OCI-LY3 (cell line): ENCODE results near the gene SIL1.

Experiments
- EZH2phosphoT487 ChIP-seq: fragments of 200-600 bp; shearing (Covaris generic); IDR thresholded peaks from 2 replicates; pipeline ENCODE4 v1.6.1; 2018; ENCODE audit warnings: antibody characterized with exemption, mixed run types, low read depth
- TF ChIP-seq, protein P1 (sequence below): fragments of 200-600, 300-600 bp; sonication (generic); IDR thresholded peaks from 2 replicates; pipeline ENCODE4 v1.5.1; 2014; ENCODE audit warnings: antibody characterized with exemption, low read length, low read depth

DNA sequence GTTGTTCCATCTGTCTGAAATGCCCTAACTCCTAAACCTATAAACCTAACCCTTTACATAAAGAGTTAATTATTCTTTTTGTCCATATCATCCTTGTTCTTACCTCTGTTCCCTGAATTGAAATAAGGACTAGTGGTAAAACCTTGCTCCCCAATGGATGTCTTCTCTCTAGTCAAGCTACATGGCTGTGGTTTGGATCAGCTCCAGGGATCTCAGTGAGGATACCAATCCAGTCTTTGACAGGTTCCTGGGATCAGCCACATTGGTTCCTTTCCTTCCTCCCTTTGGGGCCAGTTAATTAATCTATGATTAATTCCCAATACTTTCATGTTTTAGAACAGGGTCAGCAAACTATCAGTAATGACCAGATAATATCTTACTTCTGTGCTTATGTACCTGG is 151.6 kb downstream of the SIL1 start:
- TF ChIP-seq, protein P1, sequence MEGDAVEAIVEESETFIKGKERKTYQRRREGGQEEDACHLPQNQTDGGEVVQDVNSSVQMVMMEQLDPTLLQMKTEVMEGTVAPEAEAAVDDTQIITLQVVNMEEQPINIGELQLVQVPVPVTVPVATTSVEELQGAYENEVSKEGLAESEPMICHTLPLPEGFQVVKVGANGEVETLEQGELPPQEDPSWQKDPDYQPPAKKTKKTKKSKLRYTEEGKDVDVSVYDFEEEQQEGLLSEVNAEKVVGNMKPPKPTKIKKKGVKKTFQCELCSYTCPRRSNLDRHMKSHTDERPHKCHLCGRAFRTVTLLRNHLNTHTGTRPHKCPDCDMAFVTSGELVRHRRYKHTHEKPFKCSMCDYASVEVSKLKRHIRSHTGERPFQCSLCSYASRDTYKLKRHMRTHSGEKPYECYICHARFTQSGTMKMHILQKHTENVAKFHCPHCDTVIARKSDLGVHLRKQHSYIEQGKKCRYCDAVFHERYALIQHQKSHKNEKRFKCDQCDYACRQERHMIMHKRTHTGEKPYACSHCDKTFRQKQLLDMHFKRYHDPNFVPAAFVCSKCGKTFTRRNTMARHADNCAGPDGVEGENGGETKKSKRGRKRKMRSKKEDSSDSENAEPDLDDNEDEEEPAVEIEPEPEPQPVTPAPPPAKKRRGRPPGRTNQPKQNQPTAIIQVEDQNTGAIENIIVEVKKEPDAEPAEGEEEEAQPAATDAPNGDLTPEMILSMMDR: no peak
- no peak for TF ChIP-seq EZH2phosphoT487
